ENCODE measurements around the gene MPP2. TPM values are rescaled to one million over a fixed set of nuclear protein-coding genes. Genes with fewer than 3 reads are reported as not detected.

The MPP2 gene
- total RNA-seq (2014; rRNA removed; shearing (Covaris generic)) (5.1 and 13.8 TPM in 2 replicates), polyA plus RNA-seq (2016; fragmentation: Nextera tagmentation; extraction: Ambion mirVana) (3.8 and 4.1 TPM in 2 replicates)

- Histone ChIP-seq H3K4me1 (ENCODE audit: insufficient read depth) (peaks cover 8% of the 10 kb centered on the region), H3K36me3 (ENCODE audit: low read depth) (no peaks in the 10 kb centered on the region), H4K20me1 (ENCODE audit: insufficient read depth) (no peaks in the 10 kb centered on the region), H3K79me2 (ENCODE audit: insufficient read depth) (no peaks in the 10 kb centered on the region), H3K27me3 (replicated peaks; ENCODE audit: insufficient read depth) (no peaks in the 10 kb centered on the region), H3K9me3 (ENCODE audit: low read depth) (no peaks in the 10 kb centered on the region), H2AFZ (peak within 1 kb of the TSS; percentile 93), H3K4me2 (ENCODE audit: unreplicated experiment) (peak within 1 kb of the TSS; percentile 91), H3F3A (ENCODE audit: insufficient read depth) (peaks cover 7% of the 10 kb centered on the region; the same call in 1 of the 2 replicates), H3K9me2 (ENCODE audit: insufficient read depth) (no peaks in the 10 kb centered on the region), H3K9ac (peak within 1 kb of the TSS; percentile 76), H3K27ac (0 out of 2 replicates have a peak within 1 kb of the TSS, but pooled peaks have one; percentile 2), H3K4me3 (peak within 1 kb of the TSS; percentile 84)
- TF ChIP-seq EZH2phosphoT487 (IDR thresholded peaks at IDR 0.05; ENCODE audit: insufficient read depth, low read depth): no peak
- TF ChIP-seq EZH2 (IDR thresholded peaks at IDR 0.05; ENCODE audit: insufficient read depth, poor library complexity, severe bottlenecking): no peak
- WGBS, 2 experiments (ENCODE audit: low coverage in 1 of 2, low lambda C conversion rate in 2 of 2, missing lambda C conversion rate in 2 of 2): 1 to 2% methylated on average over 32 of the region's 36 CpGs
- DNase-seq: peak; percentile 89
- in situ Hi-C loops (cut with MboI): no loop called here
Measured at GRCh38 chr17:43907425-43907981, at the start of gene MPP2. TSS of gene MPP2 (minus strand) at chr17:43907536. CDS start at chr17:43904460, 3,076 bp downstream.

DNA sequence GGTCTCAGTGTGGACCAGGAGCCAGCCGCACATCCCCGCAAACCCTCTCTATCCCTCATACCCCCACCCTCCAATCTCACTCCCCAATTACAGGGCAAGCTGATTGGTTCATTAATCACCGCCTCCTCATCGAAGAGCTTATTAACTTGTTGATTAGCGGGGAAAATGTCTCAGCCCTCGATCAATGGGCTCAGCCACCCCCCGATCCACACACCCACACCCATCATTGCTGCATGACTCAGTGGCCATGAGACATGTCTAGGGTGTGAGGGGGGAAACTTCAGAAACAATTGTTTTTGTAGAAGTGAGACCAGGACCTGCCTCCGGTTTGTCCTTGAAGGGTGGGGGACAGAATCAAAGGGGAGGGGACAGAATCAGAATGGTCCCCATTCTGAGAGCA lies 48.9 kb upstream of the MPP2 start:
- no peaks in the 10 kb centered on the region for H3K4me1 ChIP-seq (ENCODE audit: insufficient read depth)
- TF ChIP-seq EZH2 (IDR thresholded peaks at IDR 0.05; ENCODE audit: insufficient read depth, poor library complexity, severe bottlenecking) (no peak), EZH2phosphoT487 (IDR thresholded peaks at IDR 0.05; ENCODE audit: insufficient read depth, low read depth) (no peak)
- H3K27ac ChIP-seq: no peak overlapping the region
- H2AFZ ChIP-seq: no peak overlapping the region
- H4K20me1 ChIP-seq (ENCODE audit: insufficient read depth): no peaks in the 10 kb centered on the region
- H3K36me3 ChIP-seq (ENCODE audit: low read depth): no peaks in the 10 kb centered on the region
- H3K4me2 ChIP-seq (ENCODE audit: unreplicated experiment): no peak overlapping the region
- no peaks in the 10 kb centered on the region for H3K9me3 ChIP-seq (ENCODE audit: low read depth)
- H3K9ac ChIP-seq: no peak overlapping the region
- peaks cover 31% of the 10 kb centered on the region for H3K27me3 ChIP-seq (replicated peaks; ENCODE audit: insufficient read depth)
- no peak overlapping the region for H3K4me3 ChIP-seq
- no peaks in the 10 kb centered on the region for H3K9me2 ChIP-seq (ENCODE audit: insufficient read depth)
- peak; percentile 35 for DNase-seq
- 77% methylated on average over 8 of the region's 8 CpGs for WGBS, 2 experiments (ENCODE audit: low coverage in 1 of 2, low lambda C conversion rate in 2 of 2, missing lambda C conversion rate in 2 of 2)
- in situ Hi-C loops (cut with MboI): no loop called here
- no peaks in the 10 kb centered on the region for H3F3A ChIP-seq (ENCODE audit: insufficient read depth)
- no peaks in the 10 kb centered on the region for H3K79me2 ChIP-seq (ENCODE audit: insufficient read depth)

- Histone ChIP-seq H3K9ac (no peak within 1 kb of the TSS), H3K9me3 (ENCODE audit: low read depth) (no peaks in the 10 kb centered on the region), H3K79me2 (ENCODE audit: insufficient read depth) (no peaks in the 10 kb centered on the region), H3K4me3 (0 out of 2 replicates have a peak within 1 kb of the TSS, but pooled peaks have one; percentile 7), H3K36me3 (ENCODE audit: low read depth) (no peaks in the 10 kb centered on the region), H3K27ac (no peak within 1 kb of the TSS), H3K4me1 (ENCODE audit: insufficient read depth) (no peaks in the 10 kb centered on the region), H3F3A (ENCODE audit: insufficient read depth) (no peaks in the 10 kb centered on the region), H3K4me2 (ENCODE audit: unreplicated experiment) (peak within 1 kb of the TSS; percentile 14), H2AFZ (no peak within 1 kb of the TSS), H4K20me1 (ENCODE audit: insufficient read depth) (no peaks in the 10 kb centered on the region), H3K9me2 (ENCODE audit: insufficient read depth) (no peaks in the 10 kb centered on the region), H3K27me3 (replicated peaks; ENCODE audit: insufficient read depth) (peaks cover 40% of the 10 kb centered on the region)
- WGBS, 2 experiments (ENCODE audit: low coverage in 1 of 2, low lambda C conversion rate in 2 of 2, missing lambda C conversion rate in 2 of 2): 35 to 53% methylated on average over 7 to 11 of the region's 11 CpGs
- DNase-seq: no peak
- in situ Hi-C loops (cut with MboI): no loop called here
- TF ChIP-seq EZH2phosphoT487 (IDR thresholded peaks at IDR 0.05; ENCODE audit: insufficient read depth, low read depth): no peak
- TF ChIP-seq EZH2 (IDR thresholded peaks at IDR 0.05; ENCODE audit: insufficient read depth, poor library complexity, severe bottlenecking): no peak
Measured at GRCh38 chr17:43953746-43954145, 46.4 kb upstream of the MPP2 start, which contains the start of gene PYY. TSS of gene PYY (minus strand) at chr17:43953940. CDS start at chr17:43953483, 457 bp downstream.

DNA sequence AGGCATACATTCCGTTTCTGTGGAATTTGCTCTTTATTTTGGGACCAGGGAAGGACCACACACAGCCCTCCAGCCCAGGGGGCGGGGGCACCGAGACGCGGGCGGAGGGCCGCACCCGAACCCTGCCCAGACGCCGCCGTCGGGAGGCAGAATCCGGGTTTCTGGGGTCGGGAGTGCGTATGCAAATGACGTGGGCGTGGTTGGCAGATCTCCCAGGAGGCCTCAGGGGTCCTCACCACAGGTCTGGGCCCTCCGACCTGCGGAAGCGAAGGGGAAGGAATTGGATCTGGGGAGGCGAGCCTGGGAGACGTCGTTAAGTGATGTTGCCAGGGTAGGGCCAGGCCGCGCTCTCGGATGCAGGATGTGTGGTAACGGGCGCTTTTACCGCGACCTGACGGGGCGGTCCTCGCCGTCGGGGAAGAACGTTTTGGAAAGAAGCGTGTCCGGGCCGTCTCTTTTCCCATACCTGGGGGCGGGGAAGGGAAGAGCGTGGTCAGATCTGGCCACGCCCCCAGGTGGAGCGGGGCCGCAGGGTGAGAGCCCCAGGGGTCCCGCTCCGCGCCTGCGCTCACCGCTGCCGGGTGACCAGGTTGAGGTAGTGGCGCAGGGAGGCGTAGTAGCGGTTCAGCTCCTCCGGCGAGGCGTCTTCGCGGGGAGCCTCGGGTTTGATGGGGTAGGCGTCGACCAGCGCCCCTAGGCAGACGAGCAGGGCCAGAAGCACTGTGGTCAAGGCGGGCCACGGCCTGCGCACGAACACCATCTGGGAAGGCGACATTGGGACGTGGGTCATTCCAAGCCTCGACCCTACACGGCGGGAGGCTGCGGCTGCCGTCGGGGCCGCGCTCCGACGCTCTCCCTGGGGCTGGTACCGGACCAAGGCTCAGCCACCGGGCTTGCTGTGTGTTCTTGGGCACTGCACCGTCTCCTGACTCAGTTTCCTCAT lies 45.7 kb upstream of the MPP2 start:
- Histone ChIP-seq H3K4me2 (ENCODE audit: unreplicated experiment) (peak overlapping the region; percentile 14), H3K9me2 (ENCODE audit: insufficient read depth) (no peaks in the 10 kb centered on the region), H3K9me3 (ENCODE audit: low read depth) (no peaks in the 10 kb centered on the region), H3F3A (ENCODE audit: insufficient read depth) (no peaks in the 10 kb centered on the region), H3K4me1 (ENCODE audit: insufficient read depth) (no peaks in the 10 kb centered on the region), H3K27ac (no peak overlapping the region), H3K27me3 (replicated peaks; ENCODE audit: insufficient read depth) (peaks cover 40% of the 10 kb centered on the region), H4K20me1 (ENCODE audit: insufficient read depth) (no peaks in the 10 kb centered on the region), H2AFZ (no peak overlapping the region), H3K9ac (no peak overlapping the region), H3K79me2 (ENCODE audit: insufficient read depth) (no peaks in the 10 kb centered on the region), H3K4me3 (0 out of 2 replicates have a peak overlapping the region, but pooled peaks have one; percentile 7), H3K36me3 (ENCODE audit: low read depth) (no peaks in the 10 kb centered on the region)
- peak; percentile 19 for DNase-seq
- 6% methylated on average over 60 to 75 of the region's 82 CpGs for WGBS, 2 experiments (ENCODE audit: low coverage in 1 of 2, low lambda C conversion rate in 2 of 2, missing lambda C conversion rate in 2 of 2)
- in situ Hi-C loops (cut with MboI): no loop called here
- peak; percentile 93 for TF ChIP-seq EZH2 (IDR thresholded peaks at IDR 0.05; ENCODE audit: insufficient read depth, poor library complexity, severe bottlenecking)
- TF ChIP-seq EZH2phosphoT487 (IDR thresholded peaks at IDR 0.05; ENCODE audit: insufficient read depth, low read depth): 0 out of 2 replicates have a peak, but pooled peaks have one; percentile 69

Measured in GM23248 (cell line).